Measurements from ENCODE around the gene CFAP46. TPM values are rescaled to one million over a fixed set of nuclear protein-coding genes. Genes with fewer than 3 reads are reported as not detected.

The CFAP46 gene
- total and polyA plus RNA-seq, 4 donors = 0.33 to 0.59 (median 0.42) TPM

DNA sequence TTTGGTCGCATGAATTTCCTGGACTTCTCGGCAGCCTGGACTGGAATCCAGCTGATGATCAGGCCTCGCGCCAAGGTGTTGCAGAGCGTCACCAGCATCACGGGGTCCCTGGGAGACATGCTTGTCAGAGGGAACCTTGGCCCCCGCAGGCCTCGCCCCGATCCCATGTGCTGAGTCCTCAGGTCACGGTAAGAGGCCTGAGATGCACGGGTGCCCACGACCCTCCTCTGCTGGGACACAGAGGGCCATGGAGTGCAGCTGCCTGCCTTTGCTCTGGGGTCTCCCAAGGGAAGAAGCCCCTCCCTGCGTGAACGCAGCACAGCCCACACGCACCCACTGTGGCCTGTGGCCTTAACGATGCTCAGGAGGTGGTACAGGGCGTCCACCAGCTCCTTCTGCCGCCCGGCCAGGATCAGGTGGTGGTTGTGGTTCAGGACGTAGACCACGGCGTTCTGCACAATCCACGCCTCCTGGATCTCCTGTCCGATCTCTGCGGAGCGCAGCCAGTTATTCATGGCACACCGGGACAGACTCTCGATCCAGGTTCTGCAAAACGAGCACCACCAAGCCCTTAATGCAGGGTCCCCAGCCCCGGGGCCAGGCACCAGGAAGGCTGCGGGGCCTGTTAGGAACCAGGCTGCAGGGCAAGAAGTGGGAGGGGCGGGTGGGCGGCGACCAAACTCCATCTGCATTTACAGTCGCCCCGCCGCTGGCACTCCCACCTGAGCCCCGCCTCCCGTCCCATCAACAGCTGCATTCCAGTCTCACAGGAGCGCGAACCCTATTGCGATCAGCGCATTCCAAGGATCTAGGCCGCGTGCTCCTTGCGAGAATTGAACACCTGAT lies 29.4 kb downstream of the CFAP46 start:
- Histone ChIP-seq H3K9ac (ENCODE audit: low read depth in 1 of 2, low read length in 2 of 2) (no peak overlapping the region), H3K4me1 (ENCODE audit: control insufficient read depth in 4 of 4, insufficient read depth in 4 of 4, low read length in 3 of 4) (no peaks in the 10 kb centered on the region), H3K27ac (ENCODE audit: low read depth in 1 of 2, low read length in 2 of 2) (no peak overlapping the region), H3K36me3 (ENCODE audit: control insufficient read depth in 4 of 4, insufficient read depth in 3 of 4, low read depth in 1 of 4, low read length in 3 of 4) (no peaks in the 10 kb centered on the region), H3K9me3 (ENCODE audit: control insufficient read depth in 4 of 4, low read length in 3 of 4) (no peaks in the 10 kb centered on the region), H3K4me3 (ENCODE audit: low read depth in 1 of 3, low read length in 3 of 3) (no peak overlapping the region), H3K27me3 (ENCODE audit: control insufficient read depth in 4 of 4, insufficient read depth in 4 of 4, low read length in 3 of 4) (no peaks in the 10 kb centered on the region)
- WGBS = 86% methylated on average over 46 of the region's 46 CpGs
- TF ChIP-seq NR2F2 (IDR thresholded peaks at IDR 0.05) (no peak), SP1 (IDR thresholded peaks at IDR 0.05) (no peak)
- DNase-seq (ENCODE audit: low spot score) = no peak

DNA sequence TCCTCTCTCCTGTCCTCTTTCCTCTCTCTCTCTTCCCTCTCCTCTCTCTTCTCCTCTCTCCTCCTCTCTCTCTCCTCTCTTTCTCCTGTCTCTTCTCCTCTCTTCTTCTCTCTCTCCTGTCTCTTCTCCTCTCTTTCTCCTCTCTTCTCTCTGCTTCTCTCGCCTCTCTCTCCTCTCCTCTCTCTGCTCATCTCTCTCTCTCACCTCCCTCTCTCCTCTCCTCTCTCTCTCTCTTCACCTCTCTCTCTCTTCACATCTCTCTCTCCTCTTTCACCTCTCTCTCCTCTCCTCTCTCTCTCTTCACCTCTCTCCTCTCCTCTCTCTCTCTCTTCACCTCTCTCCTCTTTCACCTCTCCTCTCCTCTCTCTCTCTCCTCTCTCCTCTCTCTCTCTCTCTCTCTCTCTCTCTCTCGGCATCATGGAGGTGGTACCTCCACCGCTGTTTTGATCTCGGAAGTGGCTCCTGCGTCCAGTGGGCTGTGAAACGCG lies 30.1 kb downstream of the CFAP46 start:
- Histone ChIP-seq H3K9me3 (ENCODE audit: control insufficient read depth in 4 of 4, low read length in 3 of 4) (no peaks in the 10 kb centered on the region), H3K27ac (ENCODE audit: low read depth in 1 of 2, low read length in 2 of 2) (no peak overlapping the region), H3K4me3 (ENCODE audit: low read depth in 1 of 3, low read length in 3 of 3) (no peak overlapping the region), H3K36me3 (ENCODE audit: control insufficient read depth in 4 of 4, insufficient read depth in 3 of 4, low read depth in 1 of 4, low read length in 3 of 4) (no peaks in the 10 kb centered on the region), H3K4me1 (ENCODE audit: control insufficient read depth in 4 of 4, insufficient read depth in 4 of 4, low read length in 3 of 4) (no peaks in the 10 kb centered on the region), H3K9ac (ENCODE audit: low read depth in 1 of 2, low read length in 2 of 2) (no peak overlapping the region), H3K27me3 (ENCODE audit: control insufficient read depth in 4 of 4, insufficient read depth in 4 of 4, low read length in 3 of 4) (no peaks in the 10 kb centered on the region)
- no peak for DNase-seq (ENCODE audit: low spot score)
- WGBS = 93% methylated on average over 7 of the region's 7 CpGs
- TF ChIP-seq, protein P1, sequence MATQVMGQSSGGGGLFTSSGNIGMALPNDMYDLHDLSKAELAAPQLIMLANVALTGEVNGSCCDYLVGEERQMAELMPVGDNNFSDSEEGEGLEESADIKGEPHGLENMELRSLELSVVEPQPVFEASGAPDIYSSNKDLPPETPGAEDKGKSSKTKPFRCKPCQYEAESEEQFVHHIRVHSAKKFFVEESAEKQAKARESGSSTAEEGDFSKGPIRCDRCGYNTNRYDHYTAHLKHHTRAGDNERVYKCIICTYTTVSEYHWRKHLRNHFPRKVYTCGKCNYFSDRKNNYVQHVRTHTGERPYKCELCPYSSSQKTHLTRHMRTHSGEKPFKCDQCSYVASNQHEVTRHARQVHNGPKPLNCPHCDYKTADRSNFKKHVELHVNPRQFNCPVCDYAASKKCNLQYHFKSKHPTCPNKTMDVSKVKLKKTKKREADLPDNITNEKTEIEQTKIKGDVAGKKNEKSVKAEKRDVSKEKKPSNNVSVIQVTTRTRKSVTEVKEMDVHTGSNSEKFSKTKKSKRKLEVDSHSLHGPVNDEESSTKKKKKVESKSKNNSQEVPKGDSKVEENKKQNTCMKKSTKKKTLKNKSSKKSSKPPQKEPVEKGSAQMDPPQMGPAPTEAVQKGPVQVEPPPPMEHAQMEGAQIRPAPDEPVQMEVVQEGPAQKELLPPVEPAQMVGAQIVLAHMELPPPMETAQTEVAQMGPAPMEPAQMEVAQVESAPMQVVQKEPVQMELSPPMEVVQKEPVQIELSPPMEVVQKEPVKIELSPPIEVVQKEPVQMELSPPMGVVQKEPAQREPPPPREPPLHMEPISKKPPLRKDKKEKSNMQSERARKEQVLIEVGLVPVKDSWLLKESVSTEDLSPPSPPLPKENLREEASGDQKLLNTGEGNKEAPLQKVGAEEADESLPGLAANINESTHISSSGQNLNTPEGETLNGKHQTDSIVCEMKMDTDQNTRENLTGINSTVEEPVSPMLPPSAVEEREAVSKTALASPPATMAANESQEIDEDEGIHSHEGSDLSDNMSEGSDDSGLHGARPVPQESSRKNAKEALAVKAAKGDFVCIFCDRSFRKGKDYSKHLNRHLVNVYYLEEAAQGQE (IDR thresholded peaks at IDR 0.05) = no peak
- no peak for TF ChIP-seq RAD21 (IDR thresholded peaks at IDR 0.05)
- TF ChIP-seq, protein P2, sequence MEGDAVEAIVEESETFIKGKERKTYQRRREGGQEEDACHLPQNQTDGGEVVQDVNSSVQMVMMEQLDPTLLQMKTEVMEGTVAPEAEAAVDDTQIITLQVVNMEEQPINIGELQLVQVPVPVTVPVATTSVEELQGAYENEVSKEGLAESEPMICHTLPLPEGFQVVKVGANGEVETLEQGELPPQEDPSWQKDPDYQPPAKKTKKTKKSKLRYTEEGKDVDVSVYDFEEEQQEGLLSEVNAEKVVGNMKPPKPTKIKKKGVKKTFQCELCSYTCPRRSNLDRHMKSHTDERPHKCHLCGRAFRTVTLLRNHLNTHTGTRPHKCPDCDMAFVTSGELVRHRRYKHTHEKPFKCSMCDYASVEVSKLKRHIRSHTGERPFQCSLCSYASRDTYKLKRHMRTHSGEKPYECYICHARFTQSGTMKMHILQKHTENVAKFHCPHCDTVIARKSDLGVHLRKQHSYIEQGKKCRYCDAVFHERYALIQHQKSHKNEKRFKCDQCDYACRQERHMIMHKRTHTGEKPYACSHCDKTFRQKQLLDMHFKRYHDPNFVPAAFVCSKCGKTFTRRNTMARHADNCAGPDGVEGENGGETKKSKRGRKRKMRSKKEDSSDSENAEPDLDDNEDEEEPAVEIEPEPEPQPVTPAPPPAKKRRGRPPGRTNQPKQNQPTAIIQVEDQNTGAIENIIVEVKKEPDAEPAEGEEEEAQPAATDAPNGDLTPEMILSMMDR (IDR thresholded peaks at IDR 0.05; ENCODE audit: low read depth, low read length, missing input control) = no peak
- no peak for TF ChIP-seq TAF1 (conservative IDR thresholded peaks at IDR 0.05)
- no peak for TF ChIP-seq FOXA1 (IDR thresholded peaks at IDR 0.05)
- TF ChIP-seq HNF4G (IDR thresholded peaks at IDR 0.05) = no peak
- no peak for TF ChIP-seq EGR1 (IDR thresholded peaks at IDR 0.05; ENCODE audit: low read depth in 2 of 2)
- TF ChIP-seq FOXA2 (IDR thresholded peaks at IDR 0.05) = no peak
- TF ChIP-seq SP1 (IDR thresholded peaks at IDR 0.05) = no peak

DNA sequence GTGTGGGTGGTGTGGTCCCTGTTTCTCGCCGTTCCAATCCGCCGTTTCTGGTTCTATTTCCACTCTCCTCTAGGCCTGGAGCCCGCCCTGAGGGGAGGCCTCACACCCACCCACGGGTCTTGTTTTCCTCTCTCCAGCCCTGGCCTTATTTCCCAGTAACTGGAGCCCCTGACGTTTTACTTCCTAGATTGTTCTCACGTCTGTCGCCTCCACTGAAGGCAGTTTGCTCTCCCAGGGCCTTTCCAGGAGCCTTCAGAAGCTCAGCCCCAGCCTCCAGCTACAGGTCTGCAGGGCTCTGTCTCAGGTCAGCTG lies 30.6 kb downstream of the CFAP46 start:
- 77% methylated on average over 9 of the region's 9 CpGs for WGBS
- no peak for DNase-seq (ENCODE audit: low spot score)
- TF ChIP-seq EGR1 (IDR thresholded peaks at IDR 0.05; ENCODE audit: low read depth in 2 of 2) (no peak), SP1 (IDR thresholded peaks at IDR 0.05) (no peak), FOXA2 (IDR thresholded peaks at IDR 0.05) (no peak), RXRA (IDR thresholded peaks at IDR 0.05) (no peak), HNF4G (IDR thresholded peaks at IDR 0.05) (no peak)
- TF ChIP-seq, protein P3, sequence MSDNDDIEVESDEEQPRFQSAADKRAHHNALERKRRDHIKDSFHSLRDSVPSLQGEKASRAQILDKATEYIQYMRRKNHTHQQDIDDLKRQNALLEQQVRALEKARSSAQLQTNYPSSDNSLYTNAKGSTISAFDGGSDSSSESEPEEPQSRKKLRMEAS (IDR thresholded peaks at IDR 0.05) = no peak
- TF ChIP-seq, protein P2 (IDR thresholded peaks at IDR 0.05; ENCODE audit: low read depth, low read length, missing input control) = no peak
- TF ChIP-seq, protein P4, sequence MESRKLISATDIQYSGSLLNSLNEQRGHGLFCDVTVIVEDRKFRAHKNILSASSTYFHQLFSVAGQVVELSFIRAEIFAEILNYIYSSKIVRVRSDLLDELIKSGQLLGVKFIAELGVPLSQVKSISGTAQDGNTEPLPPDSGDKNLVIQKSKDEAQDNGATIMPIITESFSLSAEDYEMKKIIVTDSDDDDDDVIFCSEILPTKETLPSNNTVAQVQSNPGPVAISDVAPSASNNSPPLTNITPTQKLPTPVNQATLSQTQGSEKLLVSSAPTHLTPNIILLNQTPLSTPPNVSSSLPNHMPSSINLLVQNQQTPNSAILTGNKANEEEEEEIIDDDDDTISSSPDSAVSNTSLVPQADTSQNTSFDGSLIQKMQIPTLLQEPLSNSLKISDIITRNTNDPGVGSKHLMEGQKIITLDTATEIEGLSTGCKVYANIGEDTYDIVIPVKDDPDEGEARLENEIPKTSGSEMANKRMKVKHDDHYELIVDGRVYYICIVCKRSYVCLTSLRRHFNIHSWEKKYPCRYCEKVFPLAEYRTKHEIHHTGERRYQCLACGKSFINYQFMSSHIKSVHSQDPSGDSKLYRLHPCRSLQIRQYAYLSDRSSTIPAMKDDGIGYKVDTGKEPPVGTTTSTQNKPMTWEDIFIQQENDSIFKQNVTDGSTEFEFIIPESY (IDR thresholded peaks at IDR 0.05) = no peak

More for the DNA sequence above, 30.6 kb downstream of the CFAP46 start:
- Histone ChIP-seq H3K27ac (ENCODE audit: low read depth in 1 of 2, low read length in 2 of 2) (no peak overlapping the region), H3K27me3 (ENCODE audit: control insufficient read depth in 4 of 4, insufficient read depth in 4 of 4, low read length in 3 of 4) (no peaks in the 10 kb centered on the region), H3K36me3 (ENCODE audit: control insufficient read depth in 4 of 4, insufficient read depth in 3 of 4, low read depth in 1 of 4, low read length in 3 of 4) (no peaks in the 10 kb centered on the region), H3K9me3 (ENCODE audit: control insufficient read depth in 4 of 4, low read length in 3 of 4) (no peaks in the 10 kb centered on the region), H3K9ac (ENCODE audit: low read depth in 1 of 2, low read length in 2 of 2) (no peak overlapping the region), H3K4me1 (ENCODE audit: control insufficient read depth in 4 of 4, insufficient read depth in 4 of 4, low read length in 3 of 4) (no peaks in the 10 kb centered on the region), H3K4me3 (ENCODE audit: low read depth in 1 of 3, low read length in 3 of 3) (no peak overlapping the region)

Data from liver (tissue), 9 donors.